ENCODE measurements around the gene CADPS2. TPM values are rescaled to one million over a fixed set of nuclear protein-coding genes. Genes with fewer than 3 reads are reported as not detected.

The CADPS2 gene
- total and polyA plus RNA-seq, 2 donors (not counting 1 experiment from before 2014, with no cell fraction given): 11.5 to 32.2 TPM

DNA sequence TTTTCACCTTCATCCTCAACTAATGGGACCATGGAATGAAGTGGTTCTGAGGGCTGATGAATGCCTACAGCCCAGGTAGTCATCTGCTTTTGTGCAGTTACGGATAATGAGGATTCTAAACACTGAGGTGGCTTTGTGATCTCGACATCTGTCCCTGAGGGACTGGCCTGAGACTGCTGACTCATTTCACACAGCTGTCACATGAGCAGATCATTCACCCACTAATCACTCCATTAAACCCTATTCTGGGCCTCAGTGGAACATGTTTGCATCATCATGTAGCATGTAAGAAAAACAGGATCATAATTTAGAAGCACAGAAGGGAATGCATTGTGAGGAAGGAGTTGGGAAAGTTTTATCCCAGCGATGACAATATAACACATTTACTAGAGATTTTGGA is 502.3 kb downstream of the CADPS2 start:
- Histone ChIP-seq H2AFZ (ENCODE audit: low read length) (no peak overlapping the region), H3K27ac (ENCODE audit: insufficient read depth, low read length) (no peak overlapping the region), H3K9me3 (ENCODE audit: control insufficient read depth, insufficient read depth, low read depth, low read length) (no peaks in the 10 kb centered on the region), H3K4me2 (ENCODE audit: extremely low read depth, insufficient read depth, low read length) (no peak overlapping the region), H3K4me3 (replicated peaks in 1 of 4; ENCODE audit: control extremely low read depth in 1 of 4, insufficient read depth in 1 of 4, low read depth in 3 of 4, low read length in 4 of 4) (no peak overlapping the region), H4K20me1 (ENCODE audit: control insufficient read depth, extremely low read depth, insufficient read depth, low read length) (no peaks in the 10 kb centered on the region), H3K79me2 (ENCODE audit: control insufficient read depth, insufficient read depth, low read length) (no peaks in the 10 kb centered on the region), H3K9ac (ENCODE audit: insufficient read depth, low read length) (no peak overlapping the region), H3K36me3 (ENCODE audit: control insufficient read depth, insufficient read depth, low read length) (no peaks in the 10 kb centered on the region), H3K27me3 (ENCODE audit: control insufficient read depth, insufficient read depth, low read length) (no peaks in the 10 kb centered on the region), H3K4me1 (ENCODE audit: control insufficient read depth, extremely low read depth, insufficient read depth, low read length) (no peaks in the 10 kb centered on the region)
- TF ChIP-seq EZH2 (IDR thresholded peaks at IDR 0.05; ENCODE audit: low read length, missing control alignments) (no peak), CTCF (conservative IDR thresholded peaks at IDR 0.05 in 1 of 2, IDR thresholded peaks at IDR 0.05 in 1 of 2; ENCODE audit: low read depth in 1 of 2, low read length in 2 of 2) (no peak)
- no peak for DNase-seq (ENCODE audit: low read depth in 2 of 2)

DNA sequence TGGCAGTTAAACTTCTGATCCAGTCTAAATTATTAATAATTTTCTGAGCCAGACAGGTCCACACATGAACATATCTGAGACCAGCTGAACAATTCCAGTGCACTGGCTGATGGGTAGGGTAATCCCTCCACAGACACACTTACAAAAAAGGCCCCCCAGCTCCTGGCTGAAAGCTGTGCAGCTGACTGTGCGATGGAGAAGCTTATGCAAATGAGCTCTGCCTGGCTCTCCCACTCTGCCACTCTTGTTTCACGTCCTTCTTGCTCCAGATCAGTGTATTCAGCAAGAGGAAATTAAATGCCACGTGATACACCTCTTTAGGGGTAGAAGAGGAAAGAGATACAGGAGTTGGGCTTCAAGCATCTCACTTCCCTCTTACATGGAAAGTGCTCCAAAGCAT is 505.3 kb downstream of the CADPS2 start:
- Histone ChIP-seq H3K27me3 (ENCODE audit: control insufficient read depth, insufficient read depth, low read length) (no peaks in the 10 kb centered on the region), H3K79me2 (ENCODE audit: control insufficient read depth, insufficient read depth, low read length) (no peaks in the 10 kb centered on the region), H3K4me3 (replicated peaks in 1 of 4; ENCODE audit: control extremely low read depth in 1 of 4, insufficient read depth in 1 of 4, low read depth in 3 of 4, low read length in 4 of 4) (no peak overlapping the region), H3K27ac (ENCODE audit: insufficient read depth, low read length) (no peak overlapping the region), H3K36me3 (ENCODE audit: control insufficient read depth, insufficient read depth, low read length) (no peaks in the 10 kb centered on the region), H4K20me1 (ENCODE audit: control insufficient read depth, extremely low read depth, insufficient read depth, low read length) (no peaks in the 10 kb centered on the region), H3K9ac (ENCODE audit: insufficient read depth, low read length) (no peak overlapping the region), H3K4me2 (ENCODE audit: extremely low read depth, insufficient read depth, low read length) (no peak overlapping the region), H2AFZ (ENCODE audit: low read length) (no peak overlapping the region), H3K9me3 (ENCODE audit: control insufficient read depth, insufficient read depth, low read depth, low read length) (no peaks in the 10 kb centered on the region), H3K4me1 (ENCODE audit: control insufficient read depth, extremely low read depth, insufficient read depth, low read length) (no peaks in the 10 kb centered on the region)
- TF ChIP-seq CTCF (conservative IDR thresholded peaks at IDR 0.05 in 1 of 2, IDR thresholded peaks at IDR 0.05 in 1 of 2; ENCODE audit: low read depth in 1 of 2, low read length in 2 of 2): no peak
- TF ChIP-seq EZH2 (IDR thresholded peaks at IDR 0.05; ENCODE audit: low read length, missing control alignments): no peak
- no peak for DNase-seq (ENCODE audit: low read depth in 2 of 2)

DNA sequence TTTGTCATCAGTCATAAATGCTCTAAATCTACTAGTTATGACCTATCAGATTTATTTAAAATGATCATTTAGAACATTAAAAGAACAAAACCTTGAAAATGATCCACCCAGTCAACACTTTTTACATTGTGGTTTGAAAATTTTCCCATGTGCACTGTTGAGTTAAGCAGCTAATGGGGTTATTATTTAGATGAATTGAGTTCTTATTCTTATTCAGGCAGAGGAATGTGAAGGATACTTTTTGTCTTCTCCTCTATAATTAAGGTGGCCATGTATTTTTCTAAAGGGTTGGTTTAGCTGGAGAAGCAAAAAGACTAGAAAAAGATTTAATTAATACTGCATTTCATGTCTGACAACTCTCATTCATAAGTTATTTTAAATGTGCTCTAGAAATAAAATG is 506.8 kb downstream of the CADPS2 start:
- no peaks in the 10 kb centered on the region for H3K27me3 ChIP-seq (ENCODE audit: control insufficient read depth, insufficient read depth, low read length)
- no peak overlapping the region for H3K4me3 ChIP-seq (replicated peaks in 1 of 4; ENCODE audit: control extremely low read depth in 1 of 4, insufficient read depth in 1 of 4, low read depth in 3 of 4, low read length in 4 of 4)
- no peaks in the 10 kb centered on the region for H3K79me2 ChIP-seq (ENCODE audit: control insufficient read depth, insufficient read depth, low read length)
- H3K9ac ChIP-seq (ENCODE audit: insufficient read depth, low read length): no peak overlapping the region
- H3K36me3 ChIP-seq (ENCODE audit: control insufficient read depth, insufficient read depth, low read length): no peaks in the 10 kb centered on the region
- H3K9me3 ChIP-seq (ENCODE audit: control insufficient read depth, insufficient read depth, low read depth, low read length): no peaks in the 10 kb centered on the region
- DNase-seq (ENCODE audit: low read depth in 2 of 2): no peak
- TF ChIP-seq EZH2 (IDR thresholded peaks at IDR 0.05; ENCODE audit: low read length, missing control alignments) (no peak), CTCF (conservative IDR thresholded peaks at IDR 0.05 in 1 of 2, IDR thresholded peaks at IDR 0.05 in 1 of 2; ENCODE audit: low read depth in 1 of 2, low read length in 2 of 2) (no peak)
- H3K4me1 ChIP-seq (ENCODE audit: control insufficient read depth, extremely low read depth, insufficient read depth, low read length): no peaks in the 10 kb centered on the region
- H3K4me2 ChIP-seq (ENCODE audit: extremely low read depth, insufficient read depth, low read length): no peak overlapping the region
- H2AFZ ChIP-seq (ENCODE audit: low read length): no peak overlapping the region
- no peak overlapping the region for H3K27ac ChIP-seq (ENCODE audit: insufficient read depth, low read length)
- H4K20me1 ChIP-seq (ENCODE audit: control insufficient read depth, extremely low read depth, insufficient read depth, low read length): no peaks in the 10 kb centered on the region
